B cell (primary cell): Measurements from ENCODE around the gene CUEDC2. TPM values are rescaled to one million over a fixed set of nuclear protein-coding genes. Genes with fewer than 3 reads are reported as not detected.
A peak's percentile ranks its signal among the peaks of the same experiment; 100 is the strongest.

Experiments used
- ATAC-seq: fragments of 200-7000 bp; cut with Tn5 transposase; one replicate; pipeline ENCODE4 v1.10.0; 2021; ENCODE audit warnings: low read depth, mild to moderate bottlenecking, moderate number of reproducible peaks, moderate library complexity
- CTCF ChIA-PET: fragments of 350-600 bp; sonication (Branson Sonifier 250); formaldehyde crosslinking; loops from one replicate; lab custom pipeline; 2021; ENCODE audit warnings: antibody characterized with exemption, inconsistent platforms; lab: Charles Lee
- POLR2A ChIA-PET: fragments of 350-600 bp; sonication (Branson Sonifier 250); formaldehyde crosslinking; loops from one replicate; lab custom pipeline; 2021; ENCODE audit warnings: antibody characterized with exemption; lab: Charles Lee
- DNase-seq: peaks from one replicate; pipeline ENCODE4 v3.0.0; 2013
- H2AFZ ChIP-seq: 2 replicates; pipeline ENCODE4 v1.6.1; 2012; ENCODE audit warnings: mild to moderate bottlenecking, low read depth, low read length; ENCODE audit not compliant: insufficient read depth, poor library complexity, severe bottlenecking
- H3K27ac ChIP-seq, 2 donors: 1 replicate in 1 of 2; 2 replicates in 1 of 2; pipeline ENCODE4 v1.5.1; 2012 to 2013; ENCODE audit warnings: low read length in 2 of 2, mild to moderate bottlenecking in 2 of 2, moderate library complexity in 1 of 2
- H3K27me3 ChIP-seq, 4 experiments: fragments of 200-600 bp in 1 of 4; sonication (generic) in 1 of 4; replicated peaks in 1 of 4; 1 replicate in 2 of 4; 2 replicates in 2 of 4; pipeline versions ENCODE4 v1.6.1 to v1.7.0; 2013 to 2016; ENCODE audit warnings: low read length in 3 of 4, mild to moderate bottlenecking in 2 of 4, mixed read lengths in 1 of 4, moderate library complexity in 1 of 4; ENCODE audit not compliant: insufficient read depth in 4 of 4, control insufficient read depth in 3 of 4; ENCODE audit errors: control extremely low read depth in 1 of 4
- H3K36me3 ChIP-seq, 2 experiments: replicated peaks in 1 of 2; 1 replicate in 1 of 2; 2 replicates in 1 of 2; pipeline versions ENCODE4 v1.6.1 to v1.7.1; 2013; ENCODE audit warnings: low read length in 1 of 2; ENCODE audit not compliant: insufficient read depth in 2 of 2, control insufficient read depth in 1 of 2; ENCODE audit errors: control extremely low read depth in 1 of 2, extremely low read depth in 1 of 2
- H3K4me1 ChIP-seq, 2 donors: fragments of 200-600 bp in 1 of 2; sonication (generic) in 1 of 2; 1 replicate in 1 of 2; 2 replicates in 1 of 2; pipeline versions ENCODE4 v1.5.1 to v1.6.1; 2013 to 2017; ENCODE audit warnings: low read length in 2 of 2; ENCODE audit not compliant: control insufficient read depth in 2 of 2, insufficient read depth in 2 of 2
- H3K4me2 ChIP-seq: replicated peaks from 2 replicates; pipeline ENCODE3; 2012; ENCODE audit warnings: mild to moderate bottlenecking, low read depth, low read length; ENCODE audit not compliant: poor library complexity, severe bottlenecking
- H3K4me3 ChIP-seq, 5 experiments: fragments of 200-600 bp in 1 of 5; sonication (generic) in 1 of 5; 1 replicate in 3 of 5; 2 replicates in 2 of 5; pipeline versions ENCODE4 v1.5.1 to v1.7.0; 2011 to 2016; ENCODE audit warnings: low read length in 4 of 5, mild to moderate bottlenecking in 4 of 5, low read depth in 2 of 5, control low read depth in 1 of 5, moderate library complexity in 1 of 5; ENCODE audit not compliant: insufficient read depth in 1 of 5; ENCODE audit errors: control extremely low read depth in 1 of 5, extremely low read depth in 1 of 5
- H3K79me2 ChIP-seq: fragments of 200-600 bp; sonication (generic); one replicate; pipeline ENCODE4 v1.6.0; 2016; ENCODE audit warnings: low read length; ENCODE audit not compliant: control insufficient read depth, insufficient read depth
- H3K9ac ChIP-seq: fragments of 200-600 bp; sonication (generic); 2 replicates; pipeline ENCODE4 v1.6.1; 2017; ENCODE audit warnings: mild to moderate bottlenecking, low read length, moderate library complexity
- H3K9me3 ChIP-seq, 3 donors: one replicate each; pipeline versions ENCODE4 v1.6.1 to v1.7.1; 2013; ENCODE audit warnings: low read length in 2 of 3; ENCODE audit not compliant: control insufficient read depth in 2 of 3, insufficient read depth in 1 of 3; ENCODE audit errors: control extremely low read depth in 1 of 3
- H4K20me1 ChIP-seq: 2 replicates; pipeline ENCODE4 v1.6.0; 2012; ENCODE audit warnings: mild to moderate bottlenecking, low read length; ENCODE audit not compliant: insufficient read depth, control insufficient read depth, poor library complexity, severe bottlenecking
- H3K27ac Mint-ChIP-seq: one replicate; pipeline ENCODE4 v1.8.0; 2021; ENCODE audit warnings: mixed read lengths
- H3K27me3 Mint-ChIP-seq: one replicate; pipeline ENCODE4 v1.8.0; 2021; ENCODE audit warnings: mixed read lengths
- H3K4me1 Mint-ChIP-seq: one replicate; pipeline ENCODE4 v1.8.0; 2021; ENCODE audit warnings: mixed read lengths
- H3K4me3 Mint-ChIP-seq: one replicate; pipeline ENCODE4 v1.8.0; 2021; ENCODE audit warnings: mixed read lengths
- H3K9me3 Mint-ChIP-seq: one replicate; pipeline ENCODE4 v1.8.0; 2022; ENCODE audit warnings: mixed read lengths; ENCODE audit not compliant: insufficient read depth
- CTCF ChIP-seq: fragments of 200-600 bp; IDR thresholded peaks from one replicate; pipeline ENCODE4 v1.8.0; 2022; ENCODE audit warnings: antibody characterized with exemption, mild to moderate bottlenecking
- EZH2 ChIP-seq: IDR thresholded peaks from 2 replicates; pipeline ENCODE4 v1.6.1; 2012; ENCODE audit warnings: borderline replicate concordance, low read depth, mild to moderate bottlenecking, moderate library complexity, low read length; ENCODE audit not compliant: insufficient read depth, poor library complexity, severe bottlenecking
- WGBS: methylation state at CpG from one replicate; pipeline ENCODE4 v1.1.5; 2013; ENCODE audit warnings: missing lambda C conversion rate; ENCODE audit not compliant: insufficient coverage; 5-methylcytosine and 5-hydroxymethylcytosine counted together
- intact Hi-C: fragments of 100-400 bp; cut with micrococcal nuclease; formaldehyde crosslinking; loops from one replicate; pipeline ENCODE4 v1.10.0; 2022
- polyA plus RNA-seq: library from polyadenylated mRNA; depleted of rRNA; stranded (reverse); fragments of >200 nt; gene quantifications from 2 replicates; pipeline ENCODE4 v1.2.3, GENCODE V29; 2012
- total RNA-seq, 2 donors: library from RNA; stranded (reverse); fragments of 120-200 nt in 1 of 2; gene quantifications; 1 replicate in 1 of 2; 2 replicates in 1 of 2; pipeline versions ENCODE4 v1.2.3 to v1.2.4, GENCODE V29; 2013 to 2022

The CUEDC2 gene
- total and polyA plus RNA-seq, 2 donors (not counting 1 experiment from before 2014, with no cell fraction given) = 35.6 to 49.4 TPM

GRCh38 chr10:102394801-102395399, 37.5 kb downstream of the CUEDC2 start:
- Histone ChIP-seq H3K9ac (peak overlapping the region; percentile 96), H3K27ac (peak overlapping the region; percentile 98 to 100), H3K4me3 (peak overlapping the region; percentile 86 to 100 (median 99)), H3K9me3 (no peaks in the 10 kb centered on the region), H3K27me3 (no peaks in the 10 kb centered on the region), H4K20me1 (peaks cover 48% of the 10 kb centered on the region), H2AFZ (no peak overlapping the region), H3K4me2 (peak overlapping the region; percentile 99), H3K4me1 (peaks cover 40 to 48% of the 10 kb centered on the region in 2 donors), H3K79me2 (peaks cover 45% of the 10 kb centered on the region), H3K36me3 (peaks cover 0 to 28% of the 10 kb centered on the region in 2 experiments)
- H3K4me1 Mint-ChIP-seq = peaks cover 47% of the 10 kb centered on the region
- intact Hi-C loops = loop anchor here (1.0 to 2.0 kb wide), 10 partner anchors 26 to 251 kb away; partner anchors contain the start of genes GBF1, NOLC1 and SUFU
- POLR2A ChIA-PET = interaction anchor here (0.6 to 3.7 kb wide), 19 partner anchors 9 to 565 kb away, joined by 3 to 38 read pairs (median 5); partner anchors contain the start of genes ACTR1A, C10orf95, CUEDC2 and FBXL15
- peak overlapping the region; percentile 99 for H3K27ac Mint-ChIP-seq
- peak; percentile 11 for ATAC-seq
- TF ChIP-seq EZH2 (no peak), CTCF (no peak)
- H3K27me3 Mint-ChIP-seq = no peaks in the 10 kb centered on the region
- H3K9me3 Mint-ChIP-seq = no peaks in the 10 kb centered on the region
- DNase-seq = no peak
- peak overlapping the region; percentile 95 for H3K4me3 Mint-ChIP-seq
- 0% methylated on average over 26 of the region's 35 CpGs for WGBS
- CTCF ChIA-PET = interaction anchor here (0.8 to 8.8 kb wide), 11 partner anchors 10 to 189 kb away, joined by 3 to 108 read pairs (median 20); partner anchors contain the start of genes ACTR1A, C10orf95, CUEDC2 and FBXL15
